Cardiac septum (tissue), 1 donor: Measurements from ENCODE around the gene PTCHD4. TPM values are rescaled to one million over a fixed set of nuclear protein-coding genes. Genes with fewer than 3 reads are reported as not detected.
"Not testable (repeated sequence)": the region's sequence is repeated elsewhere in the genome, so short reads cannot be mapped to it uniquely, and the experiment has no call there.

ENCODE experiments used
- DNase-seq: peaks from one replicate; pipeline ENCODE4 v3.0.0-alpha.2; 2020; ENCODE audit warnings: low spot score
- intact Hi-C: fragments of 100-400 bp; cut with DNase I; formaldehyde crosslinking; loops from one replicate; pipeline ENCODE4 v1.14.0; 2022
- long read RNA-seq: library from polyadenylated mRNA; unstranded; transcript quantifications from one replicate; pipeline ENCODE4 v2.0.0, GENCODE V29; 2021
- total RNA-seq: library from RNA; stranded (reverse); fragmentation: NEBNext Ultra II Directional; extraction: Animal tissue kit (Norgen Biotek cat#: 25700); gene quantifications from one replicate; pipeline ENCODE4 v1.2.1, GENCODE V29; 2021
- donor health status: DM: no; HTN: no; CAD: no.

PTCHD4 gene
- total RNA-seq = 1.1 TPM
- long read RNA-seq, partial matches to known transcripts = 0 of 2 reads
- long read RNA-seq, other reads (novel, unspliced or antisense) = 2 of 2 reads

DNA sequence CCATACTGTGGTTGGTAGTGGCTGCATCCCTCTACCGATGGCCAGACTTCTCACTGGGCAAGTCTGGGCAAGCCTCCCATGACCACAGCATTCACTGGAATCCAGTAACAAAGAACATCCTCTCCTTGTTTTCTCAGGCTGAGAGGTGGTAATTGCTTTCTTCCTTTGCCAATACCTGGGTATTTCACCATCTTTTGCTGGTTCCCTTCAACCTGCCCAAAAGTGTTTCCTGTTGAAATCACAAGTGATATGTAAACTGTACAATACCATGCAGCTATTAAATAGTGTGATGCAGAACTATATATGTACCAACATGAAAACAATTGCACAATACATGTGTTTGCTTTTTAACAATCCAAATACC, at the start of gene PTCHD4:
TSS of gene PTCHD4 (minus strand) at position 55 of the 364 bp plus-strand sequence. CDS start 42,240 bp downstream, outside the sequence.
- no peak for DNase-seq
- intact Hi-C loops = no loop called here

DNA sequence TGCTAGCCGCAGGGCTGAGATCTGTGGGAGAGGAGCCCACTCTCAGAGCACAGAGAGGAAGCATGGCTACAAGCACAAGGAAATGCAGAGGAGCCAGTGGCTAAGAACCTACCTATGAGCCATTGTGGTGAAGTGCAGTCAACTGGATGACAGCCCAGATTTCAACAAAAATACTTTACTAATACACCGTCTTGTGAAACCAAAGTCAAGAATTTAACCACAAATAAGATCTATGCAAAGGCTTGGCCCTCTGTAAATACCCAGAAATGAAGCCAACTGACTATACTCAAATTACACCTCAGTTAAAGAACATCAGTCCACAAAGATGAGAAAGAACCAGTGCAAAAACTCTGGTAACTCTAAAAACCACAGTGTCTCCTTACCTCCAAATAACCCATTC, 40.1 kb upstream of the PTCHD4 start:
- DNase-seq = no peak
- intact Hi-C loops = no loop called here

- no peak for DNase-seq
- intact Hi-C loops = no loop called here
These were observed 39.7 kb upstream of the PTCHD4 start for GRCh38 chr6:48150701-48151100.

DNA sequence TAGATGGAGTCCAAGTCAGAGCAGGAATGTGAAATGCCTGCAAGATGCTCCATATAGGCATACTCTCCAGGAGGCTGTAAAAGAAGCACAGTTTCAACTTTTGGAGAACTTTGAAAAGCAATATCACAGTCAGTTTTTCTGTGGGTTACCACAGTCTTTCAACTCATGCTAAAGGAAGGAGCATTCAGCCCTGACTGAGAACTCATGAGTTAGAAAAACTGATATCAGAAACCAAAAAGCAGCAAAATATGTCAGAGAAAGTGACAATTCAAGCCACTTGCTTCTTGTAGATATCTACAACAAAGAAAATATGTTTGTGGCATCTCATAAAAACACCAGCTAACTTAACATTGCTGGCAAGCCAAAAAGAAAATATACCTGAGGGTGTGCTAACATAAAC, 36.1 kb upstream of the PTCHD4 start:
- intact Hi-C loops = no loop called here
- no peak for DNase-seq

GRCh38 chr6:48144021-48144420, 33.0 kb upstream of the PTCHD4 start:
- intact Hi-C loops = no loop called here
- DNase-seq = no peak

DNA sequence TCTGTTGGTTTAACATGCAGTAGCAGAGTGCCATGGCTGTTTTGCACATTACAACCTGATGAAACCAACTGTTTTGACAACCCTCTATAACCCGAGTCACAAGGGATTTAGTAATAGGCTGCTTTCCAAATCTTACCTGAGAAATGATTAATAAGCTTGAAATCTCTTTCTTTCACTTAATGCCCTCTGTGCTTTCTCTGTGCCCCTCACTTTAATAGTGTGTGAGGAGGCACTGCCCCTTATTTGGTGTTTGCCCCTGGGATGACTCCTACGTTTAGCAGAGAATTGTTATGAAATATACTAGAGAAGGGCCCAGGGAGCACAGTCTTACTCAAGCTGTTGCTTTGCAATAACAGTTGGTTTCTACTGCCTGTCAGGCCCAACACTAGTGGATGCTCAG, 31.0 kb upstream of the PTCHD4 start:
- intact Hi-C loops = no loop called here
- DNase-seq = no peak

DNA sequence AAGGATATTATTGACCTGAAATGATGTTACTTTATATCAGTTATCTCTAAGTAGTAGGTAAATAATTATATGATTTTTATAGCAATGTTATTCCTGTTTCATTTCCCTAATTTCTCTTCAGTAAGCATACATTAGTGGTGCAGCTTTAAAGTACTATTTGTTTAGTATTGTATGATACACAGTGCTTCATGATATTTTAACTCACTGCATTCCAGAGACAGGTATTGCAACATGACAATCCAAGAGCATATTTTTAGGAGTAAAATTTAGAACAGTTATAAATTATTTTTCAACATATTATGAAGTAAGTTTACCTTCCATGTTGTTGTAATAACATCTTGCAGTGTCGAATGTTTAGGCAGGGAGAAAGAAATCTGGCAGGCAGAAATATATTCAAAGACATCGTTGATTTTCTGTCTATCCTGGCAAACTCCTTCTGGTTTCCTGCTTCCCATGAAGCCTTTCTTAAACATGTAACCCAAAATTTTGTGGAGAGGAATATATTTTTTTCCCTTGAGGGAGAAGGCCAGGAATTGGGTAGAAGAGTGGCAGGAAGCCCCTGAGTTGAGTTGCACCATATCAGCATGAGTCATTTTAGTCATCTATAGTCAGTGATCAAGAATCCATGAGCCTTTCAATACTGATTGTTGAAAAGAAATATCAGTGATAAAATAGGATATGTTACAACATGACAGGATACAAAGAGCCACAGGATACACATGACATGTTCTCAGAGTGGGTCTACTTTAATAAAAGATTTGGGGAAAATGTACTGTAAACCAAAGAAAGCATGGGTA, 29.0 kb upstream of the PTCHD4 start:
- no peak for DNase-seq

DNA sequence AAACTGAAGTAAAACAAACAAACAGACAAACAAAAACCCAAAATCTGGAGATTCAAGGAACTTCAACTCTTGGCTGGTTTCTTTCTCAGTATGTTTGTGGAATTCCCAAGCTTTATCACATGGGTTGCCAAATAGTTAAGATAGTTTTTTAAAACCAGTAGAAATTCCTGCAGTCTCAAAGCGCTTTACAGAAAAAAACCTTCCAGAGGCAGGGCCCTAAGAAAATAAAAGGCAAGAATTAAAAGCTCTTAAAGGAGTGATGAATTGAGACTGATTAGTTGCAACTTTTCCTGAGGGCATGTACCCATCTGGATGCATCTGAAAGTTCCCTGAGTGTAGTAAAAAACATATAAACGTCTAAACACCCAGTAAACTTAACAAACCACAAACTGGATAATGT, 25.9 kb upstream of the PTCHD4 start:
- no peak for DNase-seq
- intact Hi-C loops = no loop called here

More for the DNA sequence above, 29.0 kb upstream of the PTCHD4 start:
- intact Hi-C loops = no loop called here

GRCh38 chr6:48135323-48136084, 24.5 kb upstream of the PTCHD4 start:
- intact Hi-C loops = no loop called here

GRCh38 chr6:48134246-48134645, 23.2 kb upstream of the PTCHD4 start:
- intact Hi-C loops = no loop called here
- DNase-seq = no peak

More at GRCh38 chr6:48135323-48136084, 24.5 kb upstream of the PTCHD4 start:
- no peak for DNase-seq

DNA sequence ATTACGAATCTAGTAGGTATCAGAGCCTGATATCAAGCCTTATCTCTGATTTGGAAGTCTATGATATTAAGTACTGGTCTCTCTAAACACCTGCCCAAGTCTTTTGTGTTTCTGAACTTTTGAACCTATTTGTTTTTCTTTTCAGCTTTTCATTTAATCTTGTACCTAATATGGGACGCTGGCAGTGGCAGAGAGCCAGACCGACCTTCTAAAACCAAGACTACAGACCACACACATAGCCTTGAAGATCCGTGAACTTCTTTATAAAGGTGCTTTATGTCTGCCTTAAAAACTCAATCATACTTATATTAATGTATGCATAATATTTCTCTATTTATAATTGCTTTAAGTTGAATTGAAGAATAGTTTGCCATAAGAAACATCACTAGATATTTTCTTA, 12.6 kb upstream of the PTCHD4 start:
- DNase-seq = no peak
- intact Hi-C loops = no loop called here

DNA sequence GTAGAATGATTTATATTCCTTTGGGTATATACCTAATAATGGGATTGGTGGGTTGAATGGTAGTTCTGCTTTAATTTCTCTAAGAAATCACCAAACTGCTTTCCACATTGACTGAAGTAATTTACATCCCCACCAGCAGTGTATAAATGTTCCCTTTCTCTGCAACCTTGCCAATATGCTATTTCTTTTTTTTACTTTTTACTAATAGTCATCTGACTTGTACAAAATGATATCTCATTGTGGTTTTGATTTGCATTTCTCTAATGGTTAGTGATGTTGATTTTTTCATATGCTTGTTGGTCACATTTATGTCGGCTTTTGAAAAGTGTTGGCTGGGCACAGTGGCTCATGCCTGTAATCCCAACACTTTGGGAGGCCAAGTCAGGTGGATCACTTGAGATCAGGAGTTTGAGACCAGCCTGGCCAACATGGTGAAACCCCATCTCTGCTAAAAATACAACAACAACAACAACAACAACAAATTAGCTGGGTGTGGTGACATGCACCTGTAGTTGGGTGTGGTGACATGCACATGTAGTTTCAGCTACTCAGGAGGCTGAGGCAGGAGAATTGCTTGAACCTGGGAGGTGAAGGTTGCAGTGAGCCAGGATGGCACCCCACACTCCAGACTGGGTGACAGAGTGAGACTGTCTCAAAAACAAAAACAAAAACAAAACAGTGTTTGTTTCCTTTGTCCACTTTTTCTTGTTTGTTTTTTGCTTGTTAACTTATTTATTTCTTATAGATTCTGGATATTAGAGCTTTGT, 11.2 kb upstream of the PTCHD4 start:
- intact Hi-C loops, DNase-seq: not testable (repeated sequence)

GRCh38 chr6:48116699-48117645, 6.0 kb upstream of the PTCHD4 start:
- DNase-seq = no peak
- intact Hi-C loops = no loop called here

GRCh38 chr6:48113130-48113529, 2.1 kb upstream of the PTCHD4 start:
- DNase-seq = no peak
- intact Hi-C loops = no loop called here

GRCh38 chr6:48111575-48111974, 578 bp upstream of the PTCHD4 start:
- intact Hi-C loops = no loop called here
- no peak for DNase-seq

DNA sequence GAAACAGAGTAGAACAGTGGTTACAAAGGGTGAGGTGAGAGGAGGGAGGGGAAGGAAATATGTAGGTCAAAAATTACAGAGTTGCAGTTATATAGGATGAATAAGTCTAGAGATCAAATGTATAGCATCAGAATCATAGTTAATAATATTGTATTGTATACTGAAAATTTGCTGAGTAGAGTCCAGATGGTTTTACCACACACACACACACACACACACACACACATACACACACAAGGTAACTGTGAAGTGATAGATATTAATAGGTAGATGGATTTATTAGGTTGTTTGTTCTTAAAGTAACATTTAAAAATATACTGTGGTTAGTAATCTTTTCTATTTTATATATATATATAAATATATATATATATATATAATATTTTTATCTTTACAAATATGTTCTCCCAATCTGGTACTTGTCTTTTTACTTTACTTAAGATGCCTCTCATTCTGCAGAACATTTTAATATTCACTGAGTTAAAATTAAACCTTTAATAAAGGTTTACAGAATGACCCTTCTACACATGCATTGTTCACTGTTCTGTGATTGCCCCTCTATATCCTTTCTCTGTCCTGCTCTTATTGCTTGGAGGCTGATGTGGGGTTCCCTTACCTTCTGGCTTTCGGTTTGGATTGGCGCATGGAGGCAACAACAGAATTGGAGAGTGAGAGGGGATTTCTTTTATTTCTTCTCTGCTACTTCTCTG, 408 bp downstream of the PTCHD4 start:
- intact Hi-C loops = no loop called here
- DNase-seq = no peak

GRCh38 chr6:48109944-48110343, 1.1 kb downstream of the PTCHD4 start:
- intact Hi-C loops = no loop called here
- no peak for DNase-seq

- not testable (repeated sequence) for DNase-seq
These were observed 8.4 kb downstream of the PTCHD4 start for GRCh38 chr6:48102476-48103195.

More at GRCh38 chr6:48102476-48103195, 8.4 kb downstream of the PTCHD4 start:
- intact Hi-C loops = not testable (repeated sequence)
